ENCODE results near the gene PHKA2.

GRCh38 chrX:18956303-18957032 lies 27.4 kb downstream of the PHKA2 start:
- TF ChIP-seq CTCF (IDR thresholded peaks at IDR 0.05) (no peak), POLR2A (IDR thresholded peaks at IDR 0.05) (no peak)

Data from testis (tissue), 2 donors.